Glutamatergic neuron (in vitro differentiated cells): Measurements from ENCODE around the gene ATP8A2. TPM values are rescaled to one million over a fixed set of nuclear protein-coding genes. Genes with fewer than 3 reads are reported as not detected.
"Not testable (repeated sequence)": the region's sequence is repeated elsewhere in the genome, so short reads cannot be mapped to it uniquely, and the experiment has no call there.

Experiments
- DNase-seq: peaks from one replicate; pipeline ENCODE4 v3.0.0; 2022
- H3K27ac Mint-ChIP-seq: one replicate; pipeline ENCODE4 v1.8.0; 2020; ENCODE audit warnings: mild to moderate bottlenecking, mixed read lengths, inconsistent platforms; ENCODE audit not compliant: unreplicated experiment
- H3K27me3 Mint-ChIP-seq: one replicate; pipeline ENCODE4 v1.8.0; 2020; ENCODE audit warnings: mild to moderate bottlenecking, moderate library complexity, mixed read lengths, inconsistent platforms; ENCODE audit not compliant: unreplicated experiment
- H3K36me3 Mint-ChIP-seq: one replicate; pipeline ENCODE4 v1.8.0; 2020; ENCODE audit warnings: mild to moderate bottlenecking, mixed read lengths, inconsistent platforms; ENCODE audit not compliant: unreplicated experiment
- H3K4me1 Mint-ChIP-seq: one replicate; pipeline ENCODE4 v1.8.0; 2020; ENCODE audit warnings: mild to moderate bottlenecking, low read depth, mixed read lengths, inconsistent platforms; ENCODE audit not compliant: unreplicated experiment
- H3K4me3 Mint-ChIP-seq: one replicate; pipeline ENCODE4 v1.8.0; 2020; ENCODE audit warnings: mild to moderate bottlenecking, mixed read lengths, inconsistent platforms; ENCODE audit not compliant: unreplicated experiment
- H3K9me3 Mint-ChIP-seq: one replicate; pipeline ENCODE4 v1.8.0; 2020; ENCODE audit warnings: mild to moderate bottlenecking, moderate library complexity, mixed read lengths, inconsistent platforms; ENCODE audit not compliant: unreplicated experiment
- total RNA-seq: library from RNA; stranded (reverse); fragmentation: NEBNext Ultra II Directional; extraction: Animal tissue kit (Norgen Biotek cat#: 25700); gene quantifications from one replicate; pipeline ENCODE4 v1.2.1, GENCODE V29; 2021; ENCODE audit not compliant: unreplicated experiment
- TF ChIP-seq, protein P1 (sequence below): fragments of 200-600 bp; sonication (generic); IDR thresholded peaks from one replicate; pipeline ENCODE4 v1.5.0; 2021; ENCODE audit not compliant: partially characterized antibody, unreplicated experiment

Gene ATP8A2
- total RNA-seq, 1 donor from 2014 or later, result 70.1 TPM

GRCh38 chr13:25571237-25571636, 199.5 kb downstream of the ATP8A2 start:
- Mint-ChIP-seq H3K4me1 (peaks cover 24% of the 10 kb centered on the region), H3K27ac (no peak overlapping the region), H3K27me3 (peaks cover 4% of the 10 kb centered on the region), H3K36me3 (no peaks in the 10 kb centered on the region), H3K4me3 (no peak overlapping the region), H3K9me3 (peaks cover 5% of the 10 kb centered on the region)
- TF ChIP-seq, protein P1, sequence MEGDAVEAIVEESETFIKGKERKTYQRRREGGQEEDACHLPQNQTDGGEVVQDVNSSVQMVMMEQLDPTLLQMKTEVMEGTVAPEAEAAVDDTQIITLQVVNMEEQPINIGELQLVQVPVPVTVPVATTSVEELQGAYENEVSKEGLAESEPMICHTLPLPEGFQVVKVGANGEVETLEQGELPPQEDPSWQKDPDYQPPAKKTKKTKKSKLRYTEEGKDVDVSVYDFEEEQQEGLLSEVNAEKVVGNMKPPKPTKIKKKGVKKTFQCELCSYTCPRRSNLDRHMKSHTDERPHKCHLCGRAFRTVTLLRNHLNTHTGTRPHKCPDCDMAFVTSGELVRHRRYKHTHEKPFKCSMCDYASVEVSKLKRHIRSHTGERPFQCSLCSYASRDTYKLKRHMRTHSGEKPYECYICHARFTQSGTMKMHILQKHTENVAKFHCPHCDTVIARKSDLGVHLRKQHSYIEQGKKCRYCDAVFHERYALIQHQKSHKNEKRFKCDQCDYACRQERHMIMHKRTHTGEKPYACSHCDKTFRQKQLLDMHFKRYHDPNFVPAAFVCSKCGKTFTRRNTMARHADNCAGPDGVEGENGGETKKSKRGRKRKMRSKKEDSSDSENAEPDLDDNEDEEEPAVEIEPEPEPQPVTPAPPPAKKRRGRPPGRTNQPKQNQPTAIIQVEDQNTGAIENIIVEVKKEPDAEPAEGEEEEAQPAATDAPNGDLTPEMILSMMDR, result no peak
- no peak for DNase-seq

DNA sequence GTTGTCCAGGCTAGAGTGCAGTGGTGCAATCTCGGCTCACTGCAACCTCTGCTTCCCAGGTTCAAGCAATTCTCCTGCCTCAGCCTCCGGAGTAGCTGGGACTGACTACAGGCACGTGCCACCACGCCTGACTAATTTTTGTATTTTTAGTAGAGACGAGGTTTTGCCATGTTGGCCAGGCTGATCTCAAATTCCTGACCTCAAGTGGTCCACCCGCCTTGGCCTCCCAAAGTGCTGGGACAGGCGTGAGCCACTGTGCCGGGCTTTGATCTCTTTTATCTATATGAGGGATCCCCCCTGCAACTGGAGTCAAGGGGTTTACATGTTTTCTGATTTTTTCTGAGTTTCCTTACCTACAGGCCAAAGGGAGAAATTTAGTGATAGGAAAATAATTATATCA, 200.4 kb downstream of the ATP8A2 start:
- H3K4me3 Mint-ChIP-seq, DNase-seq, H3K9me3 Mint-ChIP-seq, H3K27ac Mint-ChIP-seq, H3K36me3 Mint-ChIP-seq, H3K27me3 Mint-ChIP-seq: not testable (repeated sequence)
- H3K4me1 Mint-ChIP-seq, result peaks cover 24% of the 10 kb centered on the region

GRCh38 chr13:25574437-25575411, 202.9 kb downstream of the ATP8A2 start:
- Mint-ChIP-seq H3K4me3 (peak overlapping the region; percentile 69), H3K9me3 (peaks cover 5% of the 10 kb centered on the region), H3K4me1 (peaks cover 23% of the 10 kb centered on the region), H3K27me3 (peaks cover 6% of the 10 kb centered on the region), H3K27ac (peak overlapping the region; percentile 87), H3K36me3 (peaks cover 5% of the 10 kb centered on the region)
- TF ChIP-seq, protein P1, result peak; percentile 77
- DNase-seq, result peak; percentile 82

GRCh38 chr13:25575562-25575961, 203.8 kb downstream of the ATP8A2 start:
- TF ChIP-seq, protein P1, result no peak
- Mint-ChIP-seq H3K27me3 (peaks cover 6% of the 10 kb centered on the region), H3K4me3 (no peak overlapping the region), H3K27ac (no peak overlapping the region), H3K9me3 (peaks cover 5% of the 10 kb centered on the region), H3K36me3 (peaks cover 5% of the 10 kb centered on the region), H3K4me1 (peaks cover 23% of the 10 kb centered on the region)
- DNase-seq, result no peak

DNA sequence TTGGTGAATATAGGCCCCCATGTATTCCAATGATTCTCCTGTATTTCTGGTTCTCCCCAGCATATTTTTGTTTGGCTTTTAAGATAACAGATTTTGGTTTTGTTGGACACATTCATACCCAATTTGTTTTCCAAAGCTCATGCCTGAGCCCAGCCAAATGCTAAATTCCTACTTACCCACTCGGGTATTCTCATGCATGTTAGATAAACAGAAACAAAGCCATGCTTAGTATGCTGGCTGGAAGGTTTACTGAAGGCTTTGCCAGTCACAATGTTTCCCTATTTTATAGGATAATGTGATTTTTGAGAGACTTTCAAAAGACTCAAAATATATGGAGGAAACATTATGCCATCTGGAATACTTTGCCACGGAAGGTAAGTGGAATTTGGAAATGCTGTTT, 206.8 kb downstream of the ATP8A2 start:
- TF ChIP-seq, protein P1, result no peak
- Mint-ChIP-seq H3K4me1 (peaks cover 36% of the 10 kb centered on the region), H3K27me3 (peaks cover 9% of the 10 kb centered on the region), H3K27ac (no peak overlapping the region), H3K4me3 (no peak overlapping the region), H3K36me3 (peaks cover 5% of the 10 kb centered on the region), H3K9me3 (peaks cover 5% of the 10 kb centered on the region)
- no peak for DNase-seq
